ENCODE data around the gene TMEM154. TPM values are rescaled to one million over a fixed set of nuclear protein-coding genes. Genes with fewer than 3 reads are reported as not detected.

The TMEM154 gene
- total RNA-seq, 1 experiment from 2014 or later: 23.3 TPM

DNA sequence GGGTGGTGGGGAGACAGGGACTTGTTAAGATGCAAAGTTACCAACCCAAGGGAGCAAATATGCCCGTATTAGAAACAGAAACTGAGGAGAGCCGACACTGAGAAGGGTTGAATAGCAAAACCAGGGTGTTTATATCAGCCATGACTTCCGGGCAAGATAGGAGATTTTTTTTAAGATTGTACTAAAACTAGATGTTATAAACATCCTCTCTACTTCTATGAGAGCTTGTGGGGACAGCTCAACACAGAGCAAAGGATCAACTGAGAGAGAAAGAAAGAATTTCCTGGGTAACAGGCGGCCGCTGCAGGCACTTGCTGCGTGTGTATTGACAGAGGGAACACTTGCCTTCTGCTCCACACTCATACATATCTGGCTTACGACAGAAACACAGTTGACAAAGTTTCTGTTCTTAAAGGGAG, 94.8 kb downstream of the TMEM154 start:
- CTCF ChIA-PET: no interaction called here
- TF ChIP-seq, protein P1, sequence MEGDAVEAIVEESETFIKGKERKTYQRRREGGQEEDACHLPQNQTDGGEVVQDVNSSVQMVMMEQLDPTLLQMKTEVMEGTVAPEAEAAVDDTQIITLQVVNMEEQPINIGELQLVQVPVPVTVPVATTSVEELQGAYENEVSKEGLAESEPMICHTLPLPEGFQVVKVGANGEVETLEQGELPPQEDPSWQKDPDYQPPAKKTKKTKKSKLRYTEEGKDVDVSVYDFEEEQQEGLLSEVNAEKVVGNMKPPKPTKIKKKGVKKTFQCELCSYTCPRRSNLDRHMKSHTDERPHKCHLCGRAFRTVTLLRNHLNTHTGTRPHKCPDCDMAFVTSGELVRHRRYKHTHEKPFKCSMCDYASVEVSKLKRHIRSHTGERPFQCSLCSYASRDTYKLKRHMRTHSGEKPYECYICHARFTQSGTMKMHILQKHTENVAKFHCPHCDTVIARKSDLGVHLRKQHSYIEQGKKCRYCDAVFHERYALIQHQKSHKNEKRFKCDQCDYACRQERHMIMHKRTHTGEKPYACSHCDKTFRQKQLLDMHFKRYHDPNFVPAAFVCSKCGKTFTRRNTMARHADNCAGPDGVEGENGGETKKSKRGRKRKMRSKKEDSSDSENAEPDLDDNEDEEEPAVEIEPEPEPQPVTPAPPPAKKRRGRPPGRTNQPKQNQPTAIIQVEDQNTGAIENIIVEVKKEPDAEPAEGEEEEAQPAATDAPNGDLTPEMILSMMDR (IDR thresholded peaks at IDR 0.05; ENCODE audit: unreplicated experiment): no peak
- BruUV-seq (replicated peaks): no TSS peak
- H3K9me3 Mint-ChIP-seq (ENCODE audit: low read depth, unreplicated experiment): peaks cover 4% of the 10 kb centered on the region
- H3K4me1 Mint-ChIP-seq (ENCODE audit: low read depth, unreplicated experiment): peaks cover 8% of the 10 kb centered on the region
- no peak overlapping the region for H3K4me3 Mint-ChIP-seq (ENCODE audit: low read depth, unreplicated experiment)
- H3K27ac Mint-ChIP-seq (ENCODE audit: unreplicated experiment): no peak overlapping the region
- H3K27me3 Mint-ChIP-seq (ENCODE audit: unreplicated experiment): no peaks in the 10 kb centered on the region
- DNase-seq: no peak
- intact Hi-C loops (cut with micrococcal nuclease; ENCODE audit: unreplicated experiment): no loop called here
- no peaks in the 10 kb centered on the region for H3K36me3 Mint-ChIP-seq (ENCODE audit: insufficient read depth, unreplicated experiment)

DNA sequence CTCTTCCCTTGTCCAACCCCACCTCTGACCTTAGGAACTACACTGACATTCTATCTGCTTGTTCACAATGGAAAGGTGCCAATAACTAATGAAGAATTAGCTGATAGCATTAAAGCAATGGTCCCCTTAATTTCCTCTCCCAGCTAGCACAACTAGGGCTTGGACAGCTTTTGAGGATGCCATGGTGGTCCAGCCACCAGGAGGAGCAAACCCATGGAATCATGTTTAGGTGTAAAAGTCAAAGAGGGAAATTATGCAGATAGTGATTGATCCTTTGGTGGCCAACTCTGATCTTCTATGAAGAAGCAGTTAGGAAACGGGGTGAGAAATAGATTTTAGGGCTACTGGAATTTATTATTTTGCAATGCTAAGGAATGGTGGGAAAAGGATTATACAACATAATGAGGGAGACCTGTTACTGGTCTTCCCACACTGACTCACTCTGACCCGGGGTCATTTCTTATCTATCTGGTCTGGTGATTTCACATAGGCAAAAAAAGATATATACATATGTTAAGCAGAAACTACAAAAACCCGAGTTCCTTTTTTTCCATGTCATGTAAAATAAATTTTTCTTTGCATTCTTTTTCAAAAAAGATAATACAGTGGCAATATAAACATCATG, 98.1 kb downstream of the TMEM154 start:
- no peak overlapping the region for H3K27ac Mint-ChIP-seq (ENCODE audit: unreplicated experiment)
- BruUV-seq (replicated peaks): no TSS peak
- DNase-seq: no peak
- peaks cover 20% of the 10 kb centered on the region for H3K4me1 Mint-ChIP-seq (ENCODE audit: low read depth, unreplicated experiment)
- no peaks in the 10 kb centered on the region for H3K36me3 Mint-ChIP-seq (ENCODE audit: insufficient read depth, unreplicated experiment)
- intact Hi-C loops (cut with micrococcal nuclease; ENCODE audit: unreplicated experiment): no loop called here
- H3K4me3 Mint-ChIP-seq (ENCODE audit: low read depth, unreplicated experiment): no peak overlapping the region
- CTCF ChIA-PET: no interaction called here
- TF ChIP-seq, protein P1 (IDR thresholded peaks at IDR 0.05; ENCODE audit: unreplicated experiment): no peak
- no peaks in the 10 kb centered on the region for H3K27me3 Mint-ChIP-seq (ENCODE audit: unreplicated experiment)
- H3K9me3 Mint-ChIP-seq (ENCODE audit: low read depth, unreplicated experiment): no peaks in the 10 kb centered on the region

DNA sequence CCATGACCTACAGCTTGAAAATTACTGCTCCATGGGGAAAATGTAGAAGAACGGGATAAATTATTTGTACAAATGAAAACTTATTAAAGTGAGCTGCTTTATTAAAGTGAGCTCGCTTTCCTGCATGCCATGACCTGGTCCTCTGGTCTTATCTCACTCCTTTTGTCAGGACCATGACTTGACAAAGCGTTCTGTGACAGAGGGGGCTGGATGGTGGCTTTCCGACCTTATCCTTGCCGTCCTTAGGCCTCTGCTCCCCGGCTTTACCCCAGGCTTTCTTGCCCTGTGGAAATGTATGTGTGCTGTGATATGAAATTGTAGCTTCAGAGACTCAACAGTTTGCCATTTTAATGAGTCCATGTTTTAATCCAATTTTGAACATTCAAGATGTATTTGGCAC, 99.9 kb downstream of the TMEM154 start:
- Mint-ChIP-seq H3K9me3 (ENCODE audit: low read depth, unreplicated experiment) (no peaks in the 10 kb centered on the region), H3K4me3 (ENCODE audit: low read depth, unreplicated experiment) (no peak overlapping the region), H3K27me3 (ENCODE audit: unreplicated experiment) (no peaks in the 10 kb centered on the region), H3K27ac (ENCODE audit: unreplicated experiment) (no peak overlapping the region), H3K4me1 (ENCODE audit: low read depth, unreplicated experiment) (peaks cover 30% of the 10 kb centered on the region), H3K36me3 (ENCODE audit: insufficient read depth, unreplicated experiment) (no peaks in the 10 kb centered on the region)
- TF ChIP-seq, protein P1 (IDR thresholded peaks at IDR 0.05; ENCODE audit: unreplicated experiment): no peak
- CTCF ChIA-PET: no interaction called here
- no peak for DNase-seq
- intact Hi-C loops (cut with micrococcal nuclease; ENCODE audit: unreplicated experiment): loop anchor here (10.0 kb wide), 1 partner anchor 75 kb away; no protein-coding TSS in a partner anchor
- BruUV-seq (replicated peaks): no TSS peak

DNA sequence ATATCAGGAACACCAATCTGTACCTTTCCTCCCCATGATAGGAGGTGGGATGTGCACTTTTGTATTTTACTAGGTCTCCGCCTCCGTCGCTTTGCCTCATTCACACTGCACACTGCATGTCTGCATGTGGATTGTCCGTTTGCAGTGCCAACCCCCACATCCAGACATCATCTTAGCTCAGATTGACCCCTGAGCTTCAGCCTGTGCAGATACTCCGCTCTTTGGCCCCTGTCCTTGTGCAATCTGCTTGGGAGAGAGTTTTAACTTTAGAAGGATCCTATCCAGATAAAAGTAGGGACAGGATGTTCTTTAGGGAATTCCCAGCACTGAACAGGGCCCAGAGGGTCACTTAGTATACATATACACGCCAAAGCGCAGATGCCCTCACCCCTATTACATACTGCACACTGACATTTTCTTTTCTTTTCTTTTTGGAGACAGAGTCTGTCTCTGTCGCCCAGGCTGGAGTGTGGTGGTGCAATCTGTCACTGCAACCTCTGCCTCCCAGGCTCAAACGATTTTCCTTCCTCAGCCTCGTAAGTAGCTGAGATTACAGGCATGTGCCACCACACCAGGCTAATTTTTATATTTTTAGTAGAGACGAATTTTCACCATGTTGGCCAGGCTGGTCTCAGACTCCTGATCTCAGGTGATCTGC, 100.6 kb downstream of the TMEM154 start:
- H3K27me3 Mint-ChIP-seq (ENCODE audit: unreplicated experiment): no peaks in the 10 kb centered on the region
- no peak overlapping the region for H3K4me3 Mint-ChIP-seq (ENCODE audit: low read depth, unreplicated experiment)
- no peak overlapping the region for H3K27ac Mint-ChIP-seq (ENCODE audit: unreplicated experiment)
- TF ChIP-seq, protein P1 (IDR thresholded peaks at IDR 0.05; ENCODE audit: unreplicated experiment): no peak
- no TSS peak for BruUV-seq (replicated peaks)
- H3K36me3 Mint-ChIP-seq (ENCODE audit: insufficient read depth, unreplicated experiment): no peaks in the 10 kb centered on the region
- H3K4me1 Mint-ChIP-seq (ENCODE audit: low read depth, unreplicated experiment): peaks cover 34% of the 10 kb centered on the region
- CTCF ChIA-PET: interaction anchor here (0.6 kb wide), 1 partner anchor 1148 kb away, joined by 3 read pairs; no protein-coding TSS in a partner anchor
- intact Hi-C loops (cut with micrococcal nuclease; ENCODE audit: unreplicated experiment): loop anchor here (10.0 kb wide), 1 partner anchor 74 kb away; no protein-coding TSS in a partner anchor
- no peak for DNase-seq
- no peaks in the 10 kb centered on the region for H3K9me3 Mint-ChIP-seq (ENCODE audit: low read depth, unreplicated experiment)

Data from Calu3 (cell line).